HL-60 (cell line): ENCODE results near the gene MSANTD3.

ENCODE experiments used
- DNase-seq, 2 experiments: peaks; one replicate each; pipeline ENCODE4 v3.0.0-alpha.2; 2010 to 2020; ENCODE audit warnings: low read depth in 1 of 2, low spot score in 1 of 2
- H3K27ac ChIP-seq: fragments of 250-450 bp; sonication (Bioruptor Pico); replicated peaks from 2 replicates; pipeline ENCODE4 v1.5.1; 2020; ENCODE audit warnings: mild to moderate bottlenecking, moderate library complexity
- H3K27me3 ChIP-seq: fragments of 250-450 bp; sonication (Bioruptor Pico); 2 replicates; pipeline ENCODE4 v1.5.1; 2021; ENCODE audit warnings: mild to moderate bottlenecking, moderate library complexity; ENCODE audit not compliant: insufficient read depth, poor library complexity, severe bottlenecking
- H3K4me3 ChIP-seq: replicated peaks from 2 replicates; pipeline ENCODE4 v1.5.1; 2011; ENCODE audit warnings: mild to moderate bottlenecking, control low read depth, low read length; ENCODE audit not compliant: insufficient read depth
- CTCF ChIP-seq: IDR thresholded peaks from one replicate; pipeline ENCODE4 v1.5.1; 2011; ENCODE audit warnings: low read length, control low read depth, inconsistent platforms; ENCODE audit not compliant: insufficient read depth
- GABPA ChIP-seq: IDR thresholded peaks from 2 replicates; pipeline ENCODE4 v1.6.1; 2012; ENCODE audit warnings: low read depth
- POLR2AphosphoS5 ChIP-seq: IDR thresholded peaks from 2 replicates; pipeline ENCODE4 v1.6.1; 2012; ENCODE audit warnings: low read depth
- SPI1 ChIP-seq: IDR thresholded peaks from 2 replicates; pipeline ENCODE4 v1.6.1; 2012; ENCODE audit warnings: low read depth, mild to moderate bottlenecking, borderline replicate concordance
- TF ChIP-seq, protein P1 (sequence below): IDR thresholded peaks from 2 replicates; pipeline ENCODE4 v1.6.1; 2012; ENCODE audit warnings: low read depth; ENCODE audit not compliant: insufficient replicate concordance

Gene MSANTD3

DNA sequence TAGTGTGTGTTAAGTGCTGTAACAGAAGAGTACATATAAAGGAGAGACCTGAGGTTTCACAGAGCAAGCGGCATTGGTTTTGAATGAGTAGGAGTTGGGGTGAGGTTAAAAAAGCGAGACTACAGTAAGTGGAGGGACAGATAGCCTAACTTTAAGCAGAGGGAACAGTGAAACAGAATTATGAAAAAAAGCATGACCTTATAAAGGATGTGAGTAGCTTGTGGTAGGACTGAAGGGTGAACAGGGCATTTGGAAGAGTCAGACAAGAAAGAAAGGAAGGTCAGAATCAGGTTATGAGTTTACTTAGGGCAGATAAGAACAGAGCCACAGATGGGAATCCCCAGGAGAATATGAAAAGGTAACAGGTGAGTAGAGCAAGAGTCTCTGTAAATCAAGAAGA, 22.5 kb downstream of the MSANTD3 start:
- DNase-seq, result no peak
- Histone ChIP-seq H3K27ac (no peak overlapping the region), H3K4me3 (no peak overlapping the region), H3K27me3 (no peaks in the 10 kb centered on the region)
- no peak for TF ChIP-seq SPI1

DNA sequence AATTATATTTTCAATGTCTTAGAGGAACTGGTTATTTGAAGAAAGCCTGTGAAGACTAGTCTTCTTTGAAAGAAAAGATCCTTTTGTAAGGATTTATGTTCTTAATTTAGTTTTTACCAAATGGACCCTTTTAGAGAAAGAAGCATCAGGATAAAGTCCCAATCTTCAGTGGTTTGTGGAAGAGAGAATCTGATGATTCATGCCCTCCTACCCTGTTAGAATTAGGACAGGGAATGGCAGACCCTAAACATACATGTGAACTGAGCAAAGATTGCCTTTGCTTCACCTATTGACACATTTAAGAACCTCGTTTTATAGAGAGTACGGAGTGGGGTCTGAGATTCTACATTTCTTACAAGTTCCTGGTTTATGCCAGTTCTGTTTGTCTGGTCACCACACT, 26.0 kb downstream of the MSANTD3 start:
- DNase-seq, result no peak
- Histone ChIP-seq H3K27me3 (no peaks in the 10 kb centered on the region), H3K27ac (no peak overlapping the region), H3K4me3 (no peak overlapping the region)
- TF ChIP-seq, protein P1, sequence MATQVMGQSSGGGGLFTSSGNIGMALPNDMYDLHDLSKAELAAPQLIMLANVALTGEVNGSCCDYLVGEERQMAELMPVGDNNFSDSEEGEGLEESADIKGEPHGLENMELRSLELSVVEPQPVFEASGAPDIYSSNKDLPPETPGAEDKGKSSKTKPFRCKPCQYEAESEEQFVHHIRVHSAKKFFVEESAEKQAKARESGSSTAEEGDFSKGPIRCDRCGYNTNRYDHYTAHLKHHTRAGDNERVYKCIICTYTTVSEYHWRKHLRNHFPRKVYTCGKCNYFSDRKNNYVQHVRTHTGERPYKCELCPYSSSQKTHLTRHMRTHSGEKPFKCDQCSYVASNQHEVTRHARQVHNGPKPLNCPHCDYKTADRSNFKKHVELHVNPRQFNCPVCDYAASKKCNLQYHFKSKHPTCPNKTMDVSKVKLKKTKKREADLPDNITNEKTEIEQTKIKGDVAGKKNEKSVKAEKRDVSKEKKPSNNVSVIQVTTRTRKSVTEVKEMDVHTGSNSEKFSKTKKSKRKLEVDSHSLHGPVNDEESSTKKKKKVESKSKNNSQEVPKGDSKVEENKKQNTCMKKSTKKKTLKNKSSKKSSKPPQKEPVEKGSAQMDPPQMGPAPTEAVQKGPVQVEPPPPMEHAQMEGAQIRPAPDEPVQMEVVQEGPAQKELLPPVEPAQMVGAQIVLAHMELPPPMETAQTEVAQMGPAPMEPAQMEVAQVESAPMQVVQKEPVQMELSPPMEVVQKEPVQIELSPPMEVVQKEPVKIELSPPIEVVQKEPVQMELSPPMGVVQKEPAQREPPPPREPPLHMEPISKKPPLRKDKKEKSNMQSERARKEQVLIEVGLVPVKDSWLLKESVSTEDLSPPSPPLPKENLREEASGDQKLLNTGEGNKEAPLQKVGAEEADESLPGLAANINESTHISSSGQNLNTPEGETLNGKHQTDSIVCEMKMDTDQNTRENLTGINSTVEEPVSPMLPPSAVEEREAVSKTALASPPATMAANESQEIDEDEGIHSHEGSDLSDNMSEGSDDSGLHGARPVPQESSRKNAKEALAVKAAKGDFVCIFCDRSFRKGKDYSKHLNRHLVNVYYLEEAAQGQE, result no peak
- TF ChIP-seq CTCF (no peak), POLR2AphosphoS5 (no peak), SPI1 (no peak), GABPA (no peak)

GRCh38 chr9:100455470-100455869, 28.5 kb downstream of the MSANTD3 start:
- no peak for DNase-seq
- no peaks in the 10 kb centered on the region for H3K27me3 ChIP-seq
- H3K27ac ChIP-seq, result no peak overlapping the region
- TF ChIP-seq GABPA, result no peak
- TF ChIP-seq, protein P1, result no peak
- no peak for TF ChIP-seq SPI1
- no peak for TF ChIP-seq CTCF
- no peak for TF ChIP-seq POLR2AphosphoS5
- no peak overlapping the region for H3K4me3 ChIP-seq

- no peak overlapping the region for H3K4me3 ChIP-seq
- DNase-seq, result no peak
- TF ChIP-seq GABPA (no peak), CTCF (no peak), POLR2AphosphoS5 (no peak), SPI1 (no peak)
- TF ChIP-seq, protein P1, result no peak
- no peak overlapping the region for H3K27ac ChIP-seq
- H3K27me3 ChIP-seq, result no peaks in the 10 kb centered on the region
Observed at GRCh38 chr9:100457517-100457916, 30.6 kb downstream of the MSANTD3 start.
